Measurements from ENCODE around the gene NDC80. TPM values are rescaled to one million over a fixed set of nuclear protein-coding genes. Genes with fewer than 3 reads are reported as not detected.

The NDC80 gene
- total RNA-seq, 4 donors from 2014 or later: 1.1 to 2.7 (median 2.5) TPM

DNA sequence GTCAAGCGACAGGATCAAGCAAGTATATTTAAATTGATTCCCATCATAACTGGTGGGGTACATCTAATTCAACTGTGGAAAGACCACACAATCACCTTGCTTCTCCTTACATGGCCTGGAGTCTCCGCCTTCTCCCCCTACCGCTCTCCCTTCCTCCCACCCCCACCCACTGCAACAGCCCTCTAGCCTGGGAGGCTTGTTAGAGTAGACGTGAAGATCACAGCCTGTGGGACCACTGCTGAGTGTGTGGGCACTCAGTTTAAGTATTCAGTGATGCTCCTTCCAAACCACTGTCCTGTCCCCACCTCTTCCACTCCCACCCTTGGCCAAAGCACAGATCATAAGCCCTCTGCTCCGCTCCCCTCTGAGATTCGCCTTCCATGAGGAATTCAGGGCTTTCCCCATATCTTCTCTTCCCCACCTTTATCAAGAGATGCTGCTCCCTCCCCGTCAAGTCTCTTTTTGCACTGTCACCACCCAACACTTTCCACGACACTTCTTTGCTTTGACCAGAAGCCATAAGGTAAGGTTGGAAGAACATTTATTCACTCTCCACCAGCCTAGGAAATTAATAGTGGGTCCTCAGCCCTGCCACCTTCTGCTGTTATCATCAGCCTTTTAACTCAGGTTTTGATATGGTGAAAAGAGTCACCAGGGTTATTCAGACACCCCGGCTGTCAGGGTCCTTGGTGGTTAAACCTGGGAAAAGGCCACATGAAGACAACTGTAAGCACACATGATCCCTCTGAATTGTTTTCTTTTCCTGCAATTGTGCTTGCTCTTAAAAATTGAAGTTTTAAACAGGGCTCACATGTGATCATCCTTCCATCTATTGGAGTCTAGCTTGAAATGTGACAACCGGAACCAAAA, 1.8 kb upstream of the NDC80 start:
- WGBS: 85% methylated on average over 10 of the region's 10 CpGs
- TF ChIP-seq POLR2A (IDR thresholded peaks at IDR 0.05): no peak
- no peak for TF ChIP-seq POLR2AphosphoS5 (IDR thresholded peaks at IDR 0.05)
- TF ChIP-seq, protein P1, sequence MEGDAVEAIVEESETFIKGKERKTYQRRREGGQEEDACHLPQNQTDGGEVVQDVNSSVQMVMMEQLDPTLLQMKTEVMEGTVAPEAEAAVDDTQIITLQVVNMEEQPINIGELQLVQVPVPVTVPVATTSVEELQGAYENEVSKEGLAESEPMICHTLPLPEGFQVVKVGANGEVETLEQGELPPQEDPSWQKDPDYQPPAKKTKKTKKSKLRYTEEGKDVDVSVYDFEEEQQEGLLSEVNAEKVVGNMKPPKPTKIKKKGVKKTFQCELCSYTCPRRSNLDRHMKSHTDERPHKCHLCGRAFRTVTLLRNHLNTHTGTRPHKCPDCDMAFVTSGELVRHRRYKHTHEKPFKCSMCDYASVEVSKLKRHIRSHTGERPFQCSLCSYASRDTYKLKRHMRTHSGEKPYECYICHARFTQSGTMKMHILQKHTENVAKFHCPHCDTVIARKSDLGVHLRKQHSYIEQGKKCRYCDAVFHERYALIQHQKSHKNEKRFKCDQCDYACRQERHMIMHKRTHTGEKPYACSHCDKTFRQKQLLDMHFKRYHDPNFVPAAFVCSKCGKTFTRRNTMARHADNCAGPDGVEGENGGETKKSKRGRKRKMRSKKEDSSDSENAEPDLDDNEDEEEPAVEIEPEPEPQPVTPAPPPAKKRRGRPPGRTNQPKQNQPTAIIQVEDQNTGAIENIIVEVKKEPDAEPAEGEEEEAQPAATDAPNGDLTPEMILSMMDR (IDR thresholded peaks at IDR 0.05): no peak
- TF ChIP-seq EP300 (IDR thresholded peaks at IDR 0.05): no peak
- DNase-seq (ENCODE audit: low spot score in 2 of 2): no peak
- Histone ChIP-seq H3K27ac (no peak overlapping the region), H3K4me3 (no peak overlapping the region), H3K9me3 (no peaks in the 10 kb centered on the region), H3K27me3 (no peaks in the 10 kb centered on the region), H3K4me1 (peaks cover 22% of the 10 kb centered on the region), H3K36me3 (peaks cover 5% of the 10 kb centered on the region)

DNA sequence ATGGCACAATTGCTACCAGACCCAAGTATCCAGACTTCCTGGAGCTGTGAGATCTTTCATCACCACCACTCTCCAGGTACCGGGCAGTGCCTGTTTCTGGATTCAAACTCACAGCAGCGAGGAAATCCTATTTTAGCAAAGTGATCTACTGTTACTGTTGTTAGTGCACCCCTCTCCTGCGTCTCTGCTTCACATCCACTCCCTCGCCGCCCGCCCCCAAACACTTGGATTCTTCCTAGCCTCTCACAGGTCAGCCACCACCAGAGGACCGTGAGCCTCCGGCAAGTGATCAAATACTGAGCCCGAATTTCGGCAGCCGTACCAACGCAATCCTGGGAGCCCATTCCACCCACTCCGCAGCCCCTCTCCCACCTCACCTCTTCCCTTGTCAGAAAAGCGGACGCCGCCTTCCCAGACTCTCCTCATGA, 571 bp upstream of the NDC80 start:
- no peaks in the 10 kb centered on the region for H3K27me3 ChIP-seq
- H3K9me3 ChIP-seq: no peaks in the 10 kb centered on the region
- 0% methylated on average over 16 of the region's 16 CpGs for WGBS
- H3K27ac ChIP-seq: peak overlapping the region; percentile 93
- H3K4me3 ChIP-seq: peak overlapping the region; percentile 76
- peak; percentile 82 to 87 for DNase-seq (ENCODE audit: low spot score in 2 of 2)
- no peak for TF ChIP-seq POLR2AphosphoS5 (IDR thresholded peaks at IDR 0.05)
- TF ChIP-seq, protein P1 (IDR thresholded peaks at IDR 0.05): no peak
- TF ChIP-seq POLR2A (IDR thresholded peaks at IDR 0.05): no peak
- TF ChIP-seq EP300 (IDR thresholded peaks at IDR 0.05): no peak
- H3K4me1 ChIP-seq: peaks cover 22% of the 10 kb centered on the region
- peaks cover 5% of the 10 kb centered on the region for H3K36me3 ChIP-seq

DNA sequence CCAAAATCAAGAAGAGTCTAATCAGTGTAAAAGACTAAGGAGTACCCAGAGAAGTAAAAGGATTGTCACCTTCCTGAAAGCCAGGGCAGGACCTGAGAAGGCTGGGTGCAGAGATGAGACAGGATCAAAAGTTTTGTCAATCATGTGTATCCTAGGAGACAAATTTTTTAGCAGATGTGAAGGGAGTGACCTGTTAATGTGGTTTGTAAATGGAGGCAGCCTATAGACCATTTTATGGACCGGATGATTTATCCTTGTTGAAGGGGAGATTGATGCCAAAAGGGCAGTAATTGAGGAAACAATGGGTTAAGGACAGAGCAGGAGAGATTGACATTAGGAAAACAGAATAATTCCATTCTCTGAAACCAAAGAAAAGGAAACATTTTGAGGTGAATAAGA, 813 bp downstream of the NDC80 start:
- 3% methylated on average over 1 of the region's 1 CpG for WGBS
- H3K4me1 ChIP-seq: peaks cover 22% of the 10 kb centered on the region
- peak overlapping the region; percentile 76 for H3K4me3 ChIP-seq
- H3K9me3 ChIP-seq: no peaks in the 10 kb centered on the region
- no peak for TF ChIP-seq POLR2A (IDR thresholded peaks at IDR 0.05)
- no peak for TF ChIP-seq POLR2AphosphoS5 (IDR thresholded peaks at IDR 0.05)
- no peak for TF ChIP-seq EP300 (IDR thresholded peaks at IDR 0.05)
- TF ChIP-seq, protein P1 (IDR thresholded peaks at IDR 0.05): no peak
- no peak overlapping the region for H3K27ac ChIP-seq
- no peak for DNase-seq (ENCODE audit: low spot score in 2 of 2)
- H3K27me3 ChIP-seq: no peaks in the 10 kb centered on the region
- no peaks in the 10 kb centered on the region for H3K36me3 ChIP-seq

DNA sequence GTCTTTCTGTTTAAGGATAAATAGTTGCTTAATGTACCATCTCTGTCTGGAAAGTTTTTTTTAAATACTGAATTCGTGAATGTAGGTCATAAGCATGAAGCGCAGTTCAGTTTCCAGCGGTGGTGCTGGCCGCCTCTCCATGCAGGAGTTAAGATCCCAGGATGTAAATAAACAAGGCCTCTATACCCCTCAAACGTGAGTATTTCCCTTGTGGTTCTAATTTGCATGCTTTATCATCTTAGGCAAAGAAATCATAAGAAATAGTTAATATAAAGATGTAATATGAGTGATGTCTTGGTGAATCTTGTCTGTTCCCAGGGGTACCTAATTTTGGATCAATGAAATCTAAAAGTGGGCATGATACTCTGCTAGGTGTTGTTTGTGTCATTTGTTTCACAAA, 1.5 kb downstream of the NDC80 start:
- Histone ChIP-seq H3K4me1 (peaks cover 22% of the 10 kb centered on the region), H3K27ac (no peak overlapping the region), H3K36me3 (no peaks in the 10 kb centered on the region), H3K9me3 (no peaks in the 10 kb centered on the region), H3K4me3 (no peak overlapping the region), H3K27me3 (no peaks in the 10 kb centered on the region)
- TF ChIP-seq, protein P1 (IDR thresholded peaks at IDR 0.05): no peak
- TF ChIP-seq EP300 (IDR thresholded peaks at IDR 0.05) (no peak), POLR2A (IDR thresholded peaks at IDR 0.05) (no peak), POLR2AphosphoS5 (IDR thresholded peaks at IDR 0.05) (no peak)
- DNase-seq (ENCODE audit: low spot score in 2 of 2): no peak
- WGBS: 44% methylated on average over 5 of the region's 5 CpGs

DNA sequence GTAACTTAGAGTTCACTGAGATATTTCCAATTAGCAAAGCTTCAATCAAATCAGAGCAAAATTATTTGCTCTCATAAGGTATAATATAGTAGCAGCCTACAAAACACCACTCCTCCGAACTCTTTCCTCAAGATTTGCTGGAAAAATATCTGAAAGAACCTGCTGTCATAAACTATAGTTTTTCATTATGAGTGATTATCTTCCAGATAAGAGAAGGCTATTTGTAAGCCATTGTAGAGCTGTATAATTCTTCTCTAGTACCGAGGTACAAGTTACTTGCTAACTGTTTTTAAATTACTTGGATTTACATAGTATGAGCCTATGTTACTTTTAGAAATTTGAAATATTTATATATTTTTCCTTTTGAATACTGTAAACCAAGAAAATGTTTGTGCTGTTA, 2.1 kb downstream of the NDC80 start:
- Histone ChIP-seq H3K4me3 (no peak overlapping the region), H3K36me3 (no peaks in the 10 kb centered on the region), H3K27me3 (no peaks in the 10 kb centered on the region), H3K4me1 (peaks cover 22% of the 10 kb centered on the region), H3K9me3 (no peaks in the 10 kb centered on the region), H3K27ac (no peak overlapping the region)
- 52% methylated on average over 2 of the region's 2 CpGs for WGBS
- DNase-seq (ENCODE audit: low spot score in 2 of 2): no peak
- TF ChIP-seq POLR2AphosphoS5 (IDR thresholded peaks at IDR 0.05): no peak
- TF ChIP-seq, protein P1 (IDR thresholded peaks at IDR 0.05): no peak
- TF ChIP-seq EP300 (IDR thresholded peaks at IDR 0.05): no peak
- no peak for TF ChIP-seq POLR2A (IDR thresholded peaks at IDR 0.05)

Measured in suprapubic skin (tissue), 4 donors.